ENCODE measurements around the gene LSAMP.
"Not testable (repeated sequence)": the region's sequence is repeated elsewhere in the genome, so short reads cannot be mapped to it uniquely, and the experiment has no call there.

The LSAMP gene

GRCh38 chr3:116233711-116234357, 211.5 kb downstream of the LSAMP start:
- no peak for DNase-seq

- no peak for DNase-seq
These were observed 214.8 kb downstream of the LSAMP start for GRCh38 chr3:116230431-116231020.

DNA sequence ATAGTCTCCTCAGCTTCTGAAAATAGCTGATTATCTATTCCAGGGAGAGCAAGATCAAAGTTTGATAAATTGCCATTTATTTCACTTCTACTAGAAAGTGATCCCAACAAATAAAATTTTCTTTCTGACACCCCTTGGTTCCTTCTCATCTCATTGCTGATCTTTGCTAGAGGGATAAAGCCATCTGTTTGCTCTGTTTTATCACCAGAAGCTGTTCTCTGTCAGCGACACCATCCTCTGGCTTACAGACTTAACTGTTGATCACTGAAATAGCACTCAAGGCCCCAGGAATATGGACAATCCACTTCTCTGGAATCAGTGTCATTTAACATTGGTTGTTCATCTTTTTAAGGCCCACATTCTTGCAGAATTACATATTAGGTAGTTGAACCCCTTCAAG, 219.0 kb downstream of the LSAMP start:
- DNase-seq, result no peak

- no peak for DNase-seq
These were observed 228.5 kb downstream of the LSAMP start for GRCh38 chr3:116216761-116217160.

GRCh38 chr3:116211901-116212300, 233.4 kb downstream of the LSAMP start:
- DNase-seq, result no peak

DNA sequence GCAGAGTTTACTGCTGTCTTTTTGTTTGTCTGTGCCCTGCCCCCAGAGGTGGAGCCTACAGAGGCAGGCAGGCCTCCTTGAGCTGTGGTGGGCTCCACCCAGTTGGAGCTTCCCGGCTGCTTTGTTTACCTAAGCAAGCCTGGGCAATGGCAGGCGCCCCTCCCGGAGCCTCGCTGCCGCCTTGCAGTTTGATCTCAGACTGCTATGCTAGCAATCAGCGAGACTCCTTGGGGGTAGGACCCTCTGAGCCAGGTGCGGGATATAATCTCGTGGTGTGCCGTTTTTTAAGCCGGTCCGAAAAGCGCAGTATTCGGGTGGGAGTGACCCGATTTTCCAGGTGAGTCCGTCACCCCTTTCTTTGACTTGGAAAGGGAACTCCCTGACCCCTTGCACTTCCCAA, 236.5 kb downstream of the LSAMP start:
- DNase-seq, result not testable (repeated sequence)

DNA sequence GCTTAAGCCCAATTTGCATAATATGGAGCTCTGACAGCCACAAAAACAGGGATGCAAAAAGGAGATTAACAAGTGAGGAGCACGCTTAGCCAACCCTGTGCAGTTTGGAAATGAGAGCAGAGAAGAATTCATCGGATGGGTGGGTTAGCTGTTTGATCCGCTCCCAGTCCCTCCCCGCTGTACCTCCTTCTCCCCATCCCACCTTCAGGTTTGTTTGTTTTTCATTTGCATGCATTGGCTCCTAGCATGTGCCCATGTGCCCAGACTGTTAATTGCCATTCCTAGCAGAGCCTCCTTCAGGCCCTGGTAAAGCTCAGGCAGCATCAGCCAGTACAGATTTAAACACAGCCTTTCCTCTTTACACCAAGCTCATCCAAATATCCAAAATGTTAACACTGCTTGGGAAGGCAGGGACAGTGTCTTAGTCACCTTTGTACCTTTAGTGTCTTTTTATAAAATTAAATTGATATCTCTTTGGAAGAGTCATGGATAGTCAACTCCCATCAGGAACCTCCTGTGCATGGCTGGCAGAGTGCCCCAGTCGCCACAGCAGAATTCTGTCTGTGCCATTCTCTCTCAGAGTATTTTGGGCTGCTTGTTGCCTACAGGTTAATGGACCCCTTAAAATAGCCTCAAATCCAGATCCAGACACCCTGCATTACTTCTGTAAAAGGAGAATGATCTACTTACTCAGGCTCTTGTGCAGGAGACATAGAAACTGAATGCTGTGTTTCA, 244.2 kb downstream of the LSAMP start:
- DNase-seq, result no peak

- no peak for DNase-seq
These were observed 246.2 kb downstream of the LSAMP start for GRCh38 chr3:116199063-116199462.

GRCh38 chr3:116198087-116198486, 247.2 kb downstream of the LSAMP start:
- no peak for DNase-seq

- DNase-seq, result no peak
These were observed 252.8 kb downstream of the LSAMP start for GRCh38 chr3:116192464-116192863.

- no peak for DNase-seq
These were observed 253.9 kb downstream of the LSAMP start for GRCh38 chr3:116191409-116191808.

- DNase-seq, result no peak
These were observed 255.2 kb downstream of the LSAMP start for GRCh38 chr3:116190095-116190494.

DNA sequence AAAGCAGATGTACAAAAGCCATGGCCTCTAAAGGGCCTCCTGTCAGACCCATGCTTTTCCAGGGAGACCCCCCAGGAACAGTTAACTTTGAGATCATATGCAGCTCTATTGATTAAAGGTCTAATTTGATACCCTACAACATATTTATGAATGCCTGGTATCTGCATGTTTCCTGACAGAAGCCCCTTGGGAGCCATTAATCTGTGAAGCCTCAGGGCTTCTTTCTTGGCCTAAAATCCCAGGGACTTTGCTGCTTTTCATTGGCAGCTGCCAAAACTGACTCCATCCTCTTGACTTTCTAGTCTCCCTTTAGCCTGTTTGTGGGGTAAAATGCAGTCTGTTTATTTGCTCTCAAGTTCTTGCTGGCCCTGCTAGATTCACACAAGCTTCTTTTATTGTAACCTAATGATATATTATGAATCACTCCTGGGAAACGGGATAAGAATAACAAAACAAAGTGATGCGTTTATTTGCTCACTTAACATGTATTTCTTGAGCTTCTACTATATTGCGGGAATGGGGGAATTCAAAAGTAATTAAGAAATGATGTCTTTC, 257.0 kb downstream of the LSAMP start:
- DNase-seq, result no peak

DNA sequence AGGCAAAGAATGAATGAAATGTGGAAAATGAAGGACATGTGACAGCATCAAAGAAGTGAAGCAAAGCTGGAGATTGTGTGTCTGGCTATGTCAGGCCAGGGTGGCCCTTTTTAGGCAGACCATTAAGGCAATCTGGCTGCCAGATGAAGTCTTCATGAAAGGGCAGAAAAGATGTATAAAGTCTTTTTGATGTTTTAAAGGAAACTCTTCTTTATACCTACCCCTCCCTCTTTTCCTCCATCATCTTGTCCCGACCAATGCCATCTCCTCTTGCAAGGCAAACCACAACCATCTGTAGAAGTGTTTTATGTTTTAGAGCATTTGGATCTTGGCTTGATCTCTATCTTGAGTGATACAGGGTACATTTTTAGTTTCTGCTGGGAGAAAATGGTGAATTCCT, 259.2 kb downstream of the LSAMP start:
- DNase-seq, result no peak

- no peak for DNase-seq
These were observed 264.1 kb downstream of the LSAMP start for GRCh38 chr3:116181159-116181558.

DNA sequence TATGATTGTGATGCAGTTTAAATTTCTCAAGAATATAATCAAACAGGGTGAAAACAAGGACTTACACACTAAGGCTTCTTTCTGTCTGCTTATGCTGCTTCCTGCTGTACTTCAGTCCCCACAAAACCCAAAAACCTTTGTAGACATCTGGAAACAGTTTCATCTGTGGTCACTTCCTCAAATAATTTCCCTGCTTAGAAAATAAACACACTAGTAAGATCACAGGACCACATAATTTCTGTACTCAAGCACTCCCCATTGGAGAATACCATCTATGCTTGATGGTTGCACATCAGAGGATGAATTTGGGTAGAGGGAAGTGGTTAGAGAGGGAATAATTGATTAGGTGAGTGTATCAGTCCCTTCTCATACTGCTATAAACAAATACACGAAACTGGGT, 266.2 kb downstream of the LSAMP start:
- no peak for DNase-seq

DNA sequence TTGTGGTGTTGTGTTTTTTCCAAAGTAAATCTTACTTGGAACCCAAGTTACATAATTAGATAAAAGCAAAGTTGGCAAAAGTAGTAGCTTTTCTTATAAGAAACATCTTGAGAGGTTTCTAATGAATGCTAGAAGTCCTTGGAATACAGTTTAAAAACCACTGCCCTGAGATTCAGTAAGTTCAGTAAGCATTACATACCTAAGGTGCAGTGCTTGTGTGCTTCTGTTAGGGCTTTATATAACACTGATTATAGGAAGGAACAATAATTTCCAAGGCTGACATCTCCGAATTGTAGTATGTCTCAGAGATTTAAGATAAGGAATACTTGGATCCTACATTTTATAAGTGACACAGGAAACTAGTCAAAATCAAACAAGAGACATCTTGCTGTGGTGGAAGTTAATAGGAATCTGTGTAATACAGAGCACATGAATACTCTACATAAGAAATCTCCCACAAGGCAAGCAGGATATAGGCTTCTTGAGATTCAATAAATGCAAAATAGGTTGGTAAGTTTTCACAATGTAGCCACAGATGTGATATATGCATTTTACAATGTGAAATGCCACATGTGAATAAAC, 268.2 kb downstream of the LSAMP start:
- DNase-seq, result no peak

GRCh38 chr3:116166121-116166520, 279.2 kb downstream of the LSAMP start:
- DNase-seq, result no peak

- no peak for DNase-seq
These were observed 279.6 kb downstream of the LSAMP start for GRCh38 chr3:116165641-116166040.

DNA sequence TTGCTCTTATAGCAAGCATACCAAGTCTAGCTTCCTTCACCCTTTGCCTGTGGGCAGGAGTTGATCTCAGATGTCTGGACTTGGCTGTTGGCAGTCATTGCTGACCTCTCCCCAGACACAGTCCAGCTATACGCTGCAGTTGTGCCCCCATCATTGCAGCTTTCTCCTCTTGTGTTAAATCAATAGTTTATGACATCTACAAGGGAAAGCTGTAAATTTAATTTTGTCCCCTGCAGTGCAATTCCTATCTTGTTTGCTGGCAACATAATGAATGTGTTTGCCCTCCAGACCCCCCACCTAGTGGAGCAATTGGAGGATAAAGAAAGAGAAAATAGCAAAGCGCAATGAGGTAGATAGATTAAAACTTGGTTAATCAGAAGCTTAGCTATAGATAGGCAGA, 280.2 kb downstream of the LSAMP start:
- DNase-seq, result no peak

DNA sequence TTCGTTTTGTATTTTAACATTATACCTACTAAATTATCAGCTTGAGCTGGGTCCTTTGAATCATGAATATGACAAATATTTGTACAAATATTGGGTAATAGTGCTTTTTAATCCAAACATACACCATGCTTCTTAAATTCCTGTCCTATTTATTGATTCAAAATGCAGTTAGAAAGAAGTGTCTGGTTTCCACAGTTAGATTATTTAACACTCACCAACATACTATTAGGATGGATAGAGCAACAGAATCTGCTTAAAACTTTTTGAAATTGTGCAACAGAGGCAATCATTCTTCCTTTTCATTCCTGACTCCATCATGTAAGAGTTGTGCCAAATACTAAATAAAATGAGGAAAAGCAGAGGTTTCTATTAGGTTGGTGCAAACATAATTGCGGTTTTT, 281.2 kb downstream of the LSAMP start:
- no peak for DNase-seq

DNA sequence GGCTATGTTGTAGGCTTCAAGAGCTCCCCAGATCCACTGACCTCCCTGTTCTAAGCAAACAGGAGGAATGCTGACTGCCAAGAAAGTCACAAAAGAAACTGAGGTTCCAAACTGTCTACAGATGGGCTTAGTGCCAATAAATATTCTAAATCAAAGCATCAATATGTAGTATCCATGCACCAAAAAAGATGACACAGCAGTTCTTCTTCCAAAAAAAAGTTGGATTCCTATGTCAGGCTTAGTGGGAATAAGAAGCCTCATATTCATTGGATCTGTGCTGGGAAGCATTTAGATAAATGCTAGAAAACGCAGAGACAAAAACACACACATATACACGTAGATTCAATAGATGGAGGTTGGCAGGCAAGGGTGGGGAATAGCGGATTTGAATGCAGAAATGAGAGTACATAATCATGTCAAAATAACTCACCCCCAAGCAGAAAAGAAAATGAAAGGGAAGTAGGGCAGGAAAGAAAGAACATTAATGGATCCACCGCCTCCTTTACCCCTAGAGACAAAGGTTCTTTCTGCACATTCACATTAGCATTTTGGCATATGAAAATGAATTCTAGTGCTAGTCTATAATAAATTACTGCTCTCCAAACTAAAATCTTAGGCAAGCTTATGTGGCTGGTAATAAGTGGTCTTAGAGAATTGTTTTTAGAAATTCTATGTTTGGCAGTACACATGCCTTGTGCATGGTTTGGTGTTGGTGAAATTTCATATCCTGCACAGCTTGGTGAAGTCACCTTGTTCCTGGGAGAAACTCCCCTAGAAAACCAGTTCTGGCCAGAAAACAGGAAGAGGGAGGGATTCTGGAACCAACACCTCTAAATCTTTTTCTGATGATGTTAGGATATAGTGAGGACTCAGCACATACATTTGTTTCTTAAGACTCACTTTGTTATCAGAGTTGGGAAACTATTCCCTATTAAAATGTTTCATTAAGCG, 283.4 kb downstream of the LSAMP start:
- no peak for DNase-seq

DNA sequence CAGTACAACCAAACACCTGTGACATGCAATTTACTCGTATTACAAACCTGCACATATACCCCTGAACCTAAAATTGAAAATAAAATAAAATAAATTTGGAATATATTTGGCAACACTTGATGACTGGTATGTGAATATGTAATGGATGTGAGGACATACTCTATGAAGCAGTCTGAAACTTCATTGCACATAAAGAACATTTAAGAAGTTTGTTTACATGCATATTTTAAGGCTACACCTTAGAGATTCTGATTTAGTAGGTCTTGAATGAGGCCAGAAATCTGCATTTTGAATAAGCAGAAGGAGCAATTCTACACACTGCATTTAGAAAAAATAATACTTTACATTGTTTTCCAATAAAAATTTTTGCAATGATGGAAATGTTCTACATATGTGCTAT, 284.7 kb downstream of the LSAMP start:
- DNase-seq, result no peak
